H1 (cell line): Measurements from ENCODE around the gene YLPM1. TPM values are rescaled to one million over a fixed set of nuclear protein-coding genes. Genes with fewer than 3 reads are reported as not detected.

Experiments used
- CTCF ChIA-PET: fragments of 300-600 bp; sonication (Branson Sonifier 250); formaldehyde crosslinking; loops from one replicate; lab custom pipeline; 2021; ENCODE audit not compliant: partially characterized antibody; lab: Charles Lee
- POLR2A ChIA-PET: fragments of 300-600 bp; sonication (Branson Sonifier 250); formaldehyde crosslinking; loops from one replicate; lab custom pipeline; 2021; ENCODE audit warnings: inconsistent platforms; ENCODE audit not compliant: partially characterized antibody; lab: Charles Lee
- DNase-seq, 2 experiments: peaks; one replicate each; pipeline versions ENCODE4 v3.0.0 to v3.0.0-alpha.2; 2010 to 2022; ENCODE audit warnings: low spot score in 2 of 2, low read depth in 1 of 2, mixed read lengths in 1 of 2
- FAIRE-seq: peaks from 2 replicates; lab custom pipeline; 2011; peaks lifted over from hg19 to GRCh38; lab: Jason Lieb, UNC
- H2AFZ ChIP-seq: 2 replicates; pipeline ENCODE4 v1.8.1; 2012; ENCODE audit warnings: low read length, inconsistent platforms
- H2AK5ac ChIP-seq: 2 replicates; pipeline ENCODE4 v1.6.1; 2013; ENCODE audit warnings: low read depth, low read length
- H2BK120ac ChIP-seq: replicated peaks from 2 replicates; pipeline ENCODE3; 2013; ENCODE audit warnings: low read depth, low read length, inconsistent platforms
- H2BK12ac ChIP-seq: 2 replicates; pipeline ENCODE4 v1.6.1; 2013; ENCODE audit warnings: low read depth, low read length
- H2BK15ac ChIP-seq: 2 replicates; pipeline ENCODE4 v1.6.1; 2013; ENCODE audit warnings: low read length
- H2BK20ac ChIP-seq: 2 replicates; pipeline ENCODE4 v1.6.1; 2013; ENCODE audit warnings: low read length
- H2BK5ac ChIP-seq: 2 replicates; pipeline ENCODE4 v1.6.1; 2013; ENCODE audit warnings: low read depth, low read length
- H3K14ac ChIP-seq: 2 replicates; pipeline ENCODE4 v1.6.1; 2013; ENCODE audit warnings: inconsistent platforms; ENCODE audit not compliant: insufficient read length
- H3K18ac ChIP-seq: 2 replicates; pipeline ENCODE4 v1.6.1; 2013; ENCODE audit warnings: low read length; ENCODE audit errors: extremely low read depth
- H3K23ac ChIP-seq: 2 replicates; pipeline ENCODE4 v1.6.1; 2013; ENCODE audit warnings: inconsistent platforms; ENCODE audit not compliant: insufficient read length
- H3K23me2 ChIP-seq: 2 replicates; pipeline ENCODE4 v1.6.1; 2013; ENCODE audit warnings: low read depth, low read length
- H3K27ac ChIP-seq: 2 replicates; pipeline ENCODE4 v1.6.1; 2011; ENCODE audit warnings: low read depth, low read length, inconsistent platforms
- H3K27me3 ChIP-seq, 4 experiments: replicated peaks in 1 of 4; 1 replicate in 1 of 4; 2 replicates in 3 of 4; pipeline versions ENCODE4 v1.6.1 to v1.8.1; 2011 to 2013; ENCODE audit warnings: low read length in 3 of 4, mild to moderate bottlenecking in 3 of 4, inconsistent platforms in 2 of 4, mixed read lengths in 2 of 4, moderate library complexity in 1 of 4; ENCODE audit not compliant: control insufficient read depth in 3 of 4, insufficient read depth in 3 of 4; ENCODE audit errors: extremely low read depth in 1 of 4
- H3K36me3 ChIP-seq, 4 experiments: 2 replicates each; pipeline versions ENCODE4 v1.6.1 to v1.8.1; 2011 to 2013; ENCODE audit warnings: mild to moderate bottlenecking in 4 of 4, low read length in 3 of 4, moderate library complexity in 2 of 4, control low read depth in 1 of 4, inconsistent platforms in 1 of 4; ENCODE audit not compliant: insufficient read depth in 4 of 4, control insufficient read depth in 2 of 4
- H3K4ac ChIP-seq: replicated peaks from 2 replicates; pipeline ENCODE3; 2013; ENCODE audit warnings: low read length, low read depth, mixed read lengths, inconsistent platforms; ENCODE audit not compliant: insufficient read length
- H3K4me1 ChIP-seq, 4 experiments: replicated peaks in 1 of 4; 1 replicate in 1 of 4; 2 replicates in 3 of 4; pipeline versions ENCODE4 v1.6.1 to v1.8.1; 2011 to 2013; ENCODE audit warnings: low read length in 3 of 4, inconsistent platforms in 2 of 4, mixed read lengths in 1 of 4; ENCODE audit not compliant: insufficient read depth in 4 of 4, control insufficient read depth in 3 of 4
- H3K4me2 ChIP-seq, 2 experiments: 2 replicates each; pipeline versions ENCODE4 v1.6.1 to v1.8.1; 2011 to 2013; ENCODE audit warnings: low read depth in 2 of 2, low read length in 2 of 2, control low read depth in 1 of 2, inconsistent platforms in 1 of 2, mild to moderate bottlenecking in 1 of 2; ENCODE audit not compliant: insufficient read depth in 1 of 2
- H3K4me3 ChIP-seq, 4 experiments: fragments of 200-600, 300-600 bp in 1 of 4; sonication (generic), shearing (Covaris generic), sonication (Bioruptor Twin) in 1 of 4; 2 replicates each; pipeline versions ENCODE4 v1.5.1 to v1.8.1; 2011 to 2016; ENCODE audit warnings: low read length in 4 of 4, low read depth in 3 of 4, control low read depth in 2 of 4, inconsistent platforms in 2 of 4, mild to moderate bottlenecking in 2 of 4, mixed read lengths in 1 of 4, moderate library complexity in 1 of 4; ENCODE audit not compliant: insufficient read depth in 2 of 4; ENCODE audit errors: extremely low read depth in 1 of 4
- H3K56ac ChIP-seq: replicated peaks from 2 replicates; pipeline ENCODE3; 2013; ENCODE audit warnings: low read depth, mild to moderate bottlenecking, mixed read lengths, low read length, inconsistent platforms; ENCODE audit not compliant: insufficient read length
- H3K79me1 ChIP-seq: 2 replicates; pipeline ENCODE4 v1.6.1; 2013; ENCODE audit warnings: low read depth, low read length, control low read depth
- H3K79me2 ChIP-seq, 2 experiments: 2 replicates each; pipeline versions ENCODE4 v1.6.1 to v1.8.1; 2012 to 2013; ENCODE audit warnings: low read length in 2 of 2, mild to moderate bottlenecking in 2 of 2, inconsistent platforms in 1 of 2; ENCODE audit not compliant: insufficient read depth in 2 of 2, control insufficient read depth in 1 of 2
- H3K9ac ChIP-seq, 4 experiments: replicated peaks in 1 of 4; 1 replicate in 1 of 4; 2 replicates in 3 of 4; pipeline versions ENCODE4 v1.6.1 to v1.8.1; 2011 to 2013; ENCODE audit warnings: low read depth in 3 of 4, low read length in 3 of 4, control low read depth in 2 of 4, mild to moderate bottlenecking in 2 of 4, moderate library complexity in 2 of 4, inconsistent platforms in 1 of 4; ENCODE audit errors: extremely low read depth in 1 of 4
- H3K9me3 ChIP-seq, 2 experiments: 2 replicates each; pipeline versions ENCODE4 v1.6.1 to v1.8.1; 2012 to 2013; ENCODE audit warnings: mild to moderate bottlenecking in 2 of 2, moderate library complexity in 2 of 2, control low read depth in 1 of 2, inconsistent platforms in 1 of 2, low read depth in 1 of 2, low read length in 1 of 2, mixed read lengths in 1 of 2; ENCODE audit not compliant: insufficient read depth in 2 of 2
- H4K20me1 ChIP-seq, 2 experiments: replicated peaks in 1 of 2; 2 replicates each; pipeline versions ENCODE3 to v1.8.1; 2011 to 2013; ENCODE audit warnings: inconsistent platforms in 2 of 2, low read length in 2 of 2, mild to moderate bottlenecking in 1 of 2; ENCODE audit not compliant: insufficient read depth in 2 of 2, control insufficient read depth in 1 of 2
- H4K5ac ChIP-seq: 2 replicates; pipeline ENCODE4 v1.6.1; 2013; ENCODE audit warnings: low read length, low read depth, mixed read lengths, inconsistent platforms; ENCODE audit not compliant: insufficient read length
- H4K8ac ChIP-seq: 2 replicates; pipeline ENCODE4 v1.8.0; 2013; ENCODE audit warnings: mild to moderate bottlenecking, moderate library complexity, low read length, inconsistent platforms; ENCODE audit not compliant: insufficient read depth; ENCODE audit errors: extremely low read depth
- H4K91ac ChIP-seq: replicated peaks from 2 replicates; pipeline ENCODE3; 2013; ENCODE audit warnings: low read length, mixed read lengths, inconsistent platforms; ENCODE audit not compliant: insufficient read length
- EGR1 ChIP-seq: IDR thresholded peaks from 2 replicates; pipeline ENCODE4 v1.6.1; 2011; ENCODE audit warnings: low read depth, low read length, borderline replicate concordance
- EZH2 ChIP-seq: fragments of 200-600 bp; sonication (generic); IDR thresholded peaks from 2 replicates; pipeline ENCODE4 v1.7.1; 2012; ENCODE audit warnings: low read depth, mild to moderate bottlenecking, moderate library complexity, low read length, inconsistent platforms; ENCODE audit not compliant: severe bottlenecking
- GABPA ChIP-seq: IDR thresholded peaks from 2 replicates; pipeline ENCODE4 v1.6.1; 2011; ENCODE audit warnings: mild to moderate bottlenecking, low read length, moderate library complexity, borderline replicate concordance; ENCODE audit not compliant: insufficient read depth
- HDAC2 ChIP-seq, 2 experiments: fragments of 300-600 bp in 1 of 2; sonication (generic) in 1 of 2; IDR thresholded peaks; 2 replicates each; pipeline ENCODE4 v1.6.1; 2011 to 2012; ENCODE audit warnings: low read depth in 2 of 2, low read length in 2 of 2, mild to moderate bottlenecking in 2 of 2, moderate library complexity in 2 of 2, borderline replicate concordance in 1 of 2, inconsistent platforms in 1 of 2
- PHF8 ChIP-seq: fragments of 200-600 bp; sonication (generic); conservative IDR thresholded peaks from 2 replicates; pipeline ENCODE4 v1.7.1; 2012; ENCODE audit warnings: low read depth, mild to moderate bottlenecking, inconsistent platforms, low read length, moderate library complexity
- SIN3A ChIP-seq, 2 experiments: IDR thresholded peaks in 1 of 2; conservative IDR thresholded peaks in 1 of 2; 2 replicates each; pipeline ENCODE4 v1.6.1; 2011 to 2012; ENCODE audit warnings: low read length in 2 of 2, improper control_type of control experiment in 1 of 2, low read depth in 1 of 2, mild to moderate bottlenecking in 1 of 2
- SIRT6 ChIP-seq: IDR thresholded peaks from one replicate; pipeline ENCODE4 v1.7.1; 2012; ENCODE audit warnings: low read length, inconsistent platforms
- SRF ChIP-seq: IDR thresholded peaks from 2 replicates; pipeline ENCODE4 v1.6.1; 2011; ENCODE audit warnings: mild to moderate bottlenecking, low read depth, low read length, moderate library complexity
- YY1 ChIP-seq: IDR thresholded peaks from 2 replicates; pipeline ENCODE4 v1.6.1; 2011; ENCODE audit warnings: low read depth, mild to moderate bottlenecking, low read length
- WGBS, 2 experiments: shearing (Covaris generic) in 1 of 2; methylation state at CpG; one replicate each; pipeline versions ENCODE4 v1.1.6 to v1.1.7; 2013 to 2015; ENCODE audit warnings: low lambda C conversion rate in 2 of 2, mixed read lengths in 2 of 2, inconsistent platforms in 1 of 2, low coverage in 1 of 2, missing lambda C conversion rate in 1 of 2; ENCODE audit not compliant: insufficient replicate concordance in 2 of 2, insufficient coverage in 1 of 2, insufficient read length in 1 of 2; ENCODE audit errors: extremely low coverage in 1 of 2, missing lambda C conversion rate in 1 of 2; 5-methylcytosine and 5-hydroxymethylcytosine counted together
- polyA plus RNA-seq, 7 experiments: library from polyadenylated mRNA; depleted of rRNA in 3 of 7; stranded (reverse) in 5 of 7; unstranded in 2 of 7; fragments of >200 nt in 5 of 7; fragments of 200-250 nt in 2 of 7; gene quantifications; 1 replicate in 5 of 7; 2 replicates in 1 of 7; 4 replicates in 1 of 7; pipeline versions ENCODE4 v1.2.1 to v1.2.3, GENCODE V29; 2011 to 2013; ENCODE audit warnings: missing spikeins in 2 of 7, mixed read lengths in 2 of 7
- total RNA-seq: library from RNA; stranded (reverse); fragmentation: NEBNext Ultra II Directional; extraction: Animal tissue kit (Norgen Biotek cat#: 25700); gene quantifications from 2 replicates; pipeline ENCODE4 v1.2.1, GENCODE V29; 2021

Gene YLPM1
- total and polyA plus RNA-seq, 2 of the 8 experiments (the other 6 are each of a cell fraction or from before 2014, with no cell fraction given) = 13.5 to 71.7 TPM

- no peak for DNase-seq
- H4K8ac ChIP-seq = no peak overlapping the region
- TF ChIP-seq EZH2 (no peak), SIRT6 (no peak), YY1 (no peak), GABPA (no peak), EGR1 (no peak), HDAC2 (IDR thresholded peaks at IDR 0.05; ENCODE audit: borderline replicate concordance in 1 of 2, low read depth in 2 of 2, low read length in 2 of 2) (no peak), PHF8 (no peak), SRF (no peak), SIN3A (conservative IDR thresholded peaks at IDR 0.05 in 1 of 2, IDR thresholded peaks at IDR 0.05 in 1 of 2; ENCODE audit: low read depth in 1 of 2, low read length in 2 of 2) (no peak)
- TF ChIP-seq, all 59 proteins: peak for 0
- Histone ChIP-seq H2BK120ac (no peak overlapping the region), H3K9me3 (no peaks in the 10 kb centered on the region), H3K56ac (no peak overlapping the region), H2BK20ac (no peak overlapping the region), H3K79me1 (no peaks in the 10 kb centered on the region), H3K4me3 (no peak overlapping the region), H2BK5ac (no peak overlapping the region), H3K18ac (no peak overlapping the region), H4K91ac (no peak overlapping the region), H3K27ac (no peak overlapping the region), H4K20me1 (no peaks in the 10 kb centered on the region), H3K79me2 (no peaks in the 10 kb centered on the region), H3K23me2 (no peaks in the 10 kb centered on the region), H3K27me3 (no peaks in the 10 kb centered on the region), H3K23ac (no peak overlapping the region), H3K4ac (no peak overlapping the region), H3K9ac (no peak overlapping the region), H3K14ac (no peak overlapping the region), H3K36me3 (peaks cover 0 to 4% (median 3%) of the 10 kb centered on the region in 4 experiments; a peak in 4 of 8 replicates), H2BK12ac (no peak overlapping the region), H3K4me1 (no peaks in the 10 kb centered on the region), H2AK5ac (no peak overlapping the region), H2AFZ (no peak overlapping the region), H4K5ac (no peak overlapping the region), H2BK15ac (no peak overlapping the region), H3K4me2 (no peak overlapping the region)
- 93% methylated on average over 8 of the region's 8 CpGs; no CpG with 5 or more reads in 1 of the 2 experiments for WGBS, 2 experiments
- FAIRE-seq = no peak
- POLR2A ChIA-PET = interaction anchor here (1.0 kb wide), 1 partner anchor 9 kb away, joined by 3 read pairs; no protein-coding TSS in a partner anchor
- CTCF ChIA-PET = interaction anchor here (0.7 to 0.8 kb wide), 2 partner anchors 54 to 237 kb away, joined by 3 read pairs; no protein-coding TSS in a partner anchor
These were observed 23.7 kb upstream of the YLPM1 start for GRCh38 chr14:74739293-74740030.
